Hematopoietic multipotent progenitor cell treated with erythropoietin and hydrocortisone succinate and interleukin-3 and kit ligand, for 15 days (in vitro differentiated cells): ENCODE results near the gene HS3ST4.

ENCODE experiments used
- DNase-seq: peaks from one replicate; pipeline ENCODE4 v3.0.0-alpha.2; 2015; ENCODE audit warnings: low spot score

Gene HS3ST4

GRCh38 chr16:25691519-25692091 lies at the start of gene HS3ST4:
Gene HS3ST4 (plus strand): TSS chr16:25691959.
- DNase-seq: no peak

GRCh38 chr16:25643633-25644032 lies 48.1 kb upstream of the HS3ST4 start:
- no peak for DNase-seq

GRCh38 chr16:25656639-25657038 lies 35.1 kb upstream of the HS3ST4 start:
- DNase-seq: no peak

- no peak for DNase-seq
Measured at GRCh38 chr16:25676820-25677219, 14.9 kb upstream of the HS3ST4 start.

- DNase-seq: no peak
Measured at GRCh38 chr16:25679511-25679910, 12.2 kb upstream of the HS3ST4 start.

GRCh38 chr16:25689137-25689836 lies 2.5 kb upstream of the HS3ST4 start:
- DNase-seq: no peak

GRCh38 chr16:25690552-25691143 lies 1.1 kb upstream of the HS3ST4 start:
- DNase-seq: no peak

- no peak for DNase-seq
Measured at GRCh38 chr16:25692351-25692741, 587 bp downstream of the HS3ST4 start.

GRCh38 chr16:25692742-25693508 lies 1.2 kb downstream of the HS3ST4 start:
- no peak for DNase-seq

- DNase-seq: no peak
Measured at GRCh38 chr16:25693631-25694030, 1.9 kb downstream of the HS3ST4 start.

GRCh38 chr16:25699069-25699468 lies 7.3 kb downstream of the HS3ST4 start:
- DNase-seq: no peak

- no peak for DNase-seq
Measured at GRCh38 chr16:25700547-25700946, 8.8 kb downstream of the HS3ST4 start.

- DNase-seq: no peak
Measured at GRCh38 chr16:25707553-25707952, 15.8 kb downstream of the HS3ST4 start.

- peak; percentile 16 for DNase-seq
Measured at GRCh38 chr16:25707982-25708583, 16.3 kb downstream of the HS3ST4 start.

- no peak for DNase-seq
Measured at GRCh38 chr16:25709213-25709612, 17.5 kb downstream of the HS3ST4 start.

GRCh38 chr16:25713785-25714570 lies 22.2 kb downstream of the HS3ST4 start:
- no peak for DNase-seq

GRCh38 chr16:25716186-25716585 lies 24.4 kb downstream of the HS3ST4 start:
- DNase-seq: no peak

GRCh38 chr16:25721439-25721838 lies 29.7 kb downstream of the HS3ST4 start:
- DNase-seq: no peak

GRCh38 chr16:25726430-25727098 lies 34.8 kb downstream of the HS3ST4 start:
- no peak for DNase-seq

GRCh38 chr16:25729188-25729915 lies 37.6 kb downstream of the HS3ST4 start:
- DNase-seq: no peak
